Fibroblast of lung (primary cell): ENCODE data around the gene SYNM. TPM values are rescaled to one million over a fixed set of nuclear protein-coding genes. Genes with fewer than 3 reads are reported as not detected.

ENCODE experiments used
- DNase-seq, 2 donors: peaks; one replicate each; pipeline versions ENCODE4 v3.0.0 to v3.0.0-alpha.2; 2010; ENCODE audit warnings: low read depth in 2 of 2
- H2AFZ ChIP-seq: 2 replicates; pipeline ENCODE4 v1.5.1; 2012; ENCODE audit warnings: low read length, control low read depth, inconsistent platforms
- H3K27ac ChIP-seq: 2 replicates; pipeline ENCODE4 v1.5.1; 2011; ENCODE audit warnings: low read length, control low read depth; ENCODE audit not compliant: insufficient read depth
- H3K27me3 ChIP-seq: 2 replicates; pipeline ENCODE4 v1.5.1; 2011; ENCODE audit warnings: mild to moderate bottlenecking, low read length; ENCODE audit not compliant: control insufficient read depth, insufficient read depth
- H3K36me3 ChIP-seq: 2 replicates; pipeline ENCODE4 v1.5.1; 2011; ENCODE audit warnings: low read length; ENCODE audit not compliant: control insufficient read depth, insufficient read depth
- H3K4me1 ChIP-seq: 2 replicates; pipeline ENCODE4 v1.5.1; 2011; ENCODE audit warnings: low read length; ENCODE audit not compliant: control insufficient read depth, insufficient read depth; ENCODE audit errors: extremely low read depth
- H3K4me2 ChIP-seq: 2 replicates; pipeline ENCODE4 v1.5.1; 2011; ENCODE audit warnings: low read length, control low read depth; ENCODE audit not compliant: insufficient read depth; ENCODE audit errors: extremely low read depth
- H3K4me3 ChIP-seq, 4 experiments: fragments of 200-600 bp in 1 of 4; sonication (generic) in 1 of 4; replicated peaks in 1 of 4; 2 replicates each; pipeline ENCODE4 v1.5.1; 2011 to 2016; ENCODE audit warnings: low read length in 4 of 4, low read depth in 3 of 4, mild to moderate bottlenecking in 3 of 4, control low read depth in 2 of 4, inconsistent platforms in 1 of 4, mixed read lengths in 1 of 4; ENCODE audit not compliant: insufficient read depth in 1 of 4; ENCODE audit errors: control extremely low read depth in 1 of 4
- H3K79me2 ChIP-seq: 2 replicates; pipeline ENCODE4 v1.5.1; 2012; ENCODE audit warnings: mild to moderate bottlenecking, low read length, inconsistent platforms; ENCODE audit not compliant: control insufficient read depth, insufficient read depth
- H3K9ac ChIP-seq: 2 replicates; pipeline ENCODE4 v1.5.1; 2011; ENCODE audit warnings: mild to moderate bottlenecking, low read length, control low read depth; ENCODE audit not compliant: insufficient read depth
- H3K9me3 ChIP-seq: 2 replicates; pipeline ENCODE4 v1.5.1; 2012; ENCODE audit warnings: low read depth, low read length; ENCODE audit not compliant: control insufficient read depth, insufficient read depth
- H4K20me1 ChIP-seq: 2 replicates; pipeline ENCODE4 v1.5.1; 2011; ENCODE audit warnings: low read length; ENCODE audit not compliant: control insufficient read depth, insufficient read depth; ENCODE audit errors: extremely low read depth
- CTCF ChIP-seq, 2 donors: IDR thresholded peaks in 1 of 2; conservative IDR thresholded peaks in 1 of 2; 1 replicate in 1 of 2; 2 replicates in 1 of 2; pipeline ENCODE4 v1.5.1; 2011 to 2012; ENCODE audit warnings: low read length in 2 of 2, control low read depth in 1 of 2, inconsistent platforms in 1 of 2, low read depth in 1 of 2, mild to moderate bottlenecking in 1 of 2
- EZH2 ChIP-seq: IDR thresholded peaks from 2 replicates; pipeline ENCODE4 v1.5.1; 2012; ENCODE audit warnings: low read length, control low read depth, mild to moderate bottlenecking; ENCODE audit errors: missing control alignments
- polyA plus RNA-seq, 2 donors: library from polyadenylated mRNA; depleted of rRNA in 1 of 2; stranded (reverse) in 1 of 2; unstranded in 1 of 2; fragments of >200 nt; gene quantifications; 2 replicates each; pipeline ENCODE4 v1.2.1, GENCODE V29; 2011 to 2012; ENCODE audit warnings: missing spikeins in 1 of 2
- total RNA-seq: library from RNA; depleted of rRNA; stranded (reverse); fragments of >200 nt; gene quantifications from 2 replicates; pipeline ENCODE4 v1.2.1, GENCODE V29; 2014

Gene SYNM
- total and polyA plus RNA-seq, 2 donors (not counting 1 experiment from before 2014, with no cell fraction given), result 1.8 to 8.6 TPM

GRCh38 chr15:99121691-99122410, 17.0 kb downstream of the SYNM start:
- Histone ChIP-seq H3K36me3 (no peaks in the 10 kb centered on the region), H3K27me3 (no peaks in the 10 kb centered on the region), H3K4me3 (no peak overlapping the region), H3K4me1 (peaks cover 18% of the 10 kb centered on the region), H3K9ac (no peak overlapping the region), H2AFZ (no peak overlapping the region), H3K9me3 (no peaks in the 10 kb centered on the region), H4K20me1 (no peaks in the 10 kb centered on the region), H3K27ac (no peak overlapping the region), H3K4me2 (no peak overlapping the region), H3K79me2 (no peaks in the 10 kb centered on the region)
- no peak for TF ChIP-seq CTCF (conservative IDR thresholded peaks at IDR 0.05 in 1 of 2, IDR thresholded peaks at IDR 0.05 in 1 of 2; ENCODE audit: low read depth in 1 of 2, low read length in 2 of 2)
- TF ChIP-seq EZH2, result no peak
- no peak for DNase-seq

DNA sequence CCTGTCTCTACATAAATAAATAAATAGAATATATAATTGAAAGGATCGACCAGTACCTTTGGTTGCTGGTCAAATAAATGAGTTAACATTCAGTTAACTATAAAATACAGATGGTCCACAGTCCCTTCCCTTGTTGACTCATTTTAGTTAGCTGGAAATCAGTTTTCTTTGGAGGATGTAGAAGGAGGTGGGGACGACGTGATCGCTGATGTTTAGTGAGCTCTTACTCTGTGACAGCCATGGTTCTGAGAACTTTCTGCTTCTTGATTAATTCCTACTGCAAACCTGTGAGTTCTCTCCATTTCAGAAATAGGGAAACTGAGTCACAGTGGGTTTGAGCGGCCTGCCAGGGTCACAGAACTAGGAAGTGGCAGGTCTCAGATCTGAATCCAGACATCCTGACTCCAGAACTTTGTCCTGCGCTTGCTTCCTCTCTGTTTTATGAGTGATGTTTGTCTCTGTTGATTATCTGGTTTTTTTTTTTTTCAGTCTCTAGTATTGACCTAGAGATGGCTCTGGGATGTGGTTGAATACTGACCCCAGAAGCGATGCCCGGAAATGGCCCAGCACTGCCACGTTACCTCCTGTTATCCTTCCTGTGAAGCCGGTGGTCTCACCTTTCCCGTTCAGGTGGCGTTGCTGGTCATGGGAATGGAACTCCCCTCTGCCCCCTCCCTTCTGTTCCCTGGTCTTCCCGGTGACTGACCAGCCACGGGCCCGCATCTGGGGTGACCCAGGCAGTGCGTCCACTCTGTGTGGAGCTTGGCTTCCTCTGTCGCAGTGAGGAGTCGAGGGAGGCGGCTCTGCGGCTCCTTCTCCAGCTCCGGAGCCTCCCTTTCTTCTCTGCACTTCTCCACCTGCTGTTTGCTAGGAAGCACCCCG, 18.2 kb downstream of the SYNM start:
- Histone ChIP-seq H3K4me3 (peak overlapping the region in 2 of 4 experiments; percentile 24 to 32), H3K9me3 (no peaks in the 10 kb centered on the region)
- no peak for TF ChIP-seq EZH2
- no peak for TF ChIP-seq CTCF (conservative IDR thresholded peaks at IDR 0.05 in 1 of 2, IDR thresholded peaks at IDR 0.05 in 1 of 2; ENCODE audit: low read depth in 1 of 2, low read length in 2 of 2)

More for the DNA sequence above, 18.2 kb downstream of the SYNM start:
- peak overlapping the region; percentile 56 for H3K4me2 ChIP-seq
- H3K9ac ChIP-seq, result peak overlapping the region; percentile 41
- H3K4me1 ChIP-seq, result peaks cover 18% of the 10 kb centered on the region
- H3K27ac ChIP-seq, result peak overlapping the region; percentile 87
- no peaks in the 10 kb centered on the region for H4K20me1 ChIP-seq
- H3K36me3 ChIP-seq, result no peaks in the 10 kb centered on the region
- no peak overlapping the region for H2AFZ ChIP-seq
- H3K27me3 ChIP-seq, result no peaks in the 10 kb centered on the region
- peak in 1 of 2 donors; percentile 7 for DNase-seq
- H3K79me2 ChIP-seq, result no peaks in the 10 kb centered on the region
